NCI-H146 treated with DMSO at 0.1 percent for 48 hours (cell line): ENCODE data around the gene RNF183.
"Not testable (repeated sequence)": the region's sequence is repeated elsewhere in the genome, so short reads cannot be mapped to it uniquely, and the experiment has no call there.

Source experiments
- DNase-seq: peaks from one replicate; lab custom pipeline; 2025; ENCODE audit not compliant: unreplicated experiment; lab: John Stamatoyannopoulos, UW

RNF183 gene

GRCh38 chr9:113317777-113318176, 14.6 kb upstream of the RNF183 start:
- no peak for DNase-seq

DNA sequence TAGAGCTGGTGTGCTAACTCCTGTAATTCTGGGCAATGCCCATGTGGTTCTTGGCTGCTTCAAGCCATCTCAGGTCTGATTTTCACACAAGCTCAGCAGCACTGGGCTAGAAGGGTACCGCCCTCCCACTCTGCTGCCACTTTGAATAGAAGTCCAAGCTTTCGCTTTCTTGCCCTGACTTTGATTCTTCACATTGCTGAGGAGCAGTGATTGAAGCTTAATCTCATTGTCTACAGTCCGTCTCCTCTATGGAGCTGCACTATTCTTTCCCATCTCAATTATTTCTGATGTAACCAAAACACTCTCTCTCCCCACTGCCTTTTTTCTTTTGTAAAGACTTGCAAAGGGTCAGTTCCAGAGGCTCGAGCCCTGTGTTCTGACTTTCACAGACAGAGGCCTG, 12.9 kb upstream of the RNF183 start:
- no peak for DNase-seq

- DNase-seq = no peak
Measured at GRCh38 chr9:113315231-113315630, 12.1 kb upstream of the RNF183 start.

DNA sequence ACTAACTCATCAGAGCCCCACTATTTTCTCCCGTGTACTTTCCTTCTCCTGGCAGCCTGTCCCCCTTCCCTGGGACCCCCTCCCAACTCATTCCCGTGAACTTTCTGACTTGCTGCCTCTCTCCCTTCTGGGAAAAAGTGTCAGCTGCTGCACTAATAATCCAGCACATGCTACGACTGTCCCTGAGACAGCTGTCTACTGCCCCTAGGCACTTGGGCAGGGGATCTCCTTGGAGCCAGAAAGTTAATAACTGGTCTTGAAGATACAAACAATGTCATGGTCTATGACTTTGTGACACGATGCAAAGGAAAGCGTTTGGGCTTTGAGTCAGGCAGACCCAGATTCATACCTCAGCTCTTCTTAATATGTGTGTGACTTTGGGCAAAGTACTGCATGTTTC, 10.1 kb upstream of the RNF183 start:
- no peak for DNase-seq

DNA sequence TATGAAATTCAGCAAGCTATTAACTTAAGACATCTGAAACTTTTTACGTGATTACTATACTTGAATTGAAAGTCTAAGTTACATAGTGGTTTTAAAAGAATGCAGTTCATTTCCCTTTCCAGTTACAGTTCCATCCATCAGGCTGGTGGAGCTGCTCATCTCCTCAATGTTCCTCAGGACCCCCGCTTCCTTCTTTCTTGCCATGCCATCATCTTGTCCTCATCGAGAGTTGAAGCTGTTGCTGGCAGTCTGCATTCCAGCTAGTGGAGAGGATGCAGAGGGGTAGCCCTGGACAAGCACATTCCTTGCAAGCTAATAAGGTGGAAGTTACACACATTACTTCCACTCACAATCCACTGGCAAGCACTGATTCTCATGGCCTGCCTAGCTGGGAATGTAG, 8.8 kb upstream of the RNF183 start:
- no peak for DNase-seq

DNA sequence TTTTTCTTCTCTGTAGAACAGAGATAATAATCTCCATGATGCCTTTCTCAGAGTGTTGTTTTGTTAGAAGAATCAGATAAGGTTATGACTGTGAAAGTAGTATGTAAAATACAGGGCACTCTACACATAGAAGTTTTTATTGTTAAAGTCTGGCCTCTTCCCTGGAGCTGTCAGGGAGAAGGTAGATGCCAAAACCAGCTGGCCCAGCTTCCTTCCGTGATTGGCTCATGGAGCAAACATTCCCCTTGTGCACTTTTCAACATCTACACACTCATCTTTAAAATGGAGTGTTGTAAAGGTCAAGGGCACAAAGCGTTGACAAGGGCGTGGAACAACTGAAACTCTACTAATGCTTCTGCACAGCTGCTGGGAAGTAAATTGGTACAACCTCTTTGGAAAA, 7.4 kb upstream of the RNF183 start:
- no peak for DNase-seq

- DNase-seq = no peak
Measured at GRCh38 chr9:113309204-113309813, 6.1 kb upstream of the RNF183 start.

GRCh38 chr9:113307396-113307975, 4.3 kb upstream of the RNF183 start:
- DNase-seq = no peak

DNA sequence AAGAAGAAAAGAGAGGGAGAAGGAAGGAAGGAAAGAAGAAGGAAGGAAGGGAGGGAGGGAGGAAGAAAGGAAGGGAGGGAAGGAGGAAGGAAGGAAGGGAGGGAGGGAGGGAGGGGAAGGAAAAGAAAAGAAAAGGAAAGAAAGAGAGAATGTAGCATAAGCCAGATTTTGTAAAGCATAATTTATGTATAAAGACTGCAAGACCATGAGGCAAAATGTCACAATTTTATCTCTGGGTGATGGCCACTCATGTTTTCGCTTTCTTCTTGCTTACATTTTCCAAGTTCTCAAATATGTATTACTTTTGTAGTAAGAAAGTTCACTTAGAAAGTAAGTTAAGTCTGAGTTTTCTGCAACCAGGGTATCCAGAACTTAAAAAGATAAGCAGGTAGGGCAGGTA, 3.4 kb upstream of the RNF183 start:
- no peak for DNase-seq

GRCh38 chr9:113301548-113301947, 1.6 kb downstream of the RNF183 start:
- no peak for DNase-seq

DNA sequence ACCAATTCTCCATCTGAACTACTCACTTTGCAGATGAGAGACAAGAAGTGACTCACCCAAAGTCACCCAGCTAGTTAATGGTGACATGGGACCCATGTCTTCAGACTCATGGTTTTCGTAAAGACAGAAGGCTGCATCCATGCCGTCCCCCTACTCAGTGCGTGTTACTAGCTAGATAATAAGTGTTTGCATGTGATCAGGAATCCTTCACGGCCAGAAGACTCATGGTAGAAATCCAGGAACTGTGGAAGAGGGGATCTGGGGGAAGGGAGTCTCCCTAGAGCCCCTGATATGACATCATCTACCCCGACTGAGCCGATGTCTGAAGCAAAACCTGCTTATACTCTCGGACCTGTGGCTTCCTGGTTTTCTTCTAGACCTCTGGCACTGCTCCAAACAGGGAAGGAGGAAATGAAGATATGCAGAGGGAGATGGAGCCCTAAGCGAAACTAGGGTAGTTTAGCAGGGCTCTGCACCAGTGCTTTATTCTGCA, 3.3 kb downstream of the RNF183 start:
- DNase-seq = peak; percentile 24

DNA sequence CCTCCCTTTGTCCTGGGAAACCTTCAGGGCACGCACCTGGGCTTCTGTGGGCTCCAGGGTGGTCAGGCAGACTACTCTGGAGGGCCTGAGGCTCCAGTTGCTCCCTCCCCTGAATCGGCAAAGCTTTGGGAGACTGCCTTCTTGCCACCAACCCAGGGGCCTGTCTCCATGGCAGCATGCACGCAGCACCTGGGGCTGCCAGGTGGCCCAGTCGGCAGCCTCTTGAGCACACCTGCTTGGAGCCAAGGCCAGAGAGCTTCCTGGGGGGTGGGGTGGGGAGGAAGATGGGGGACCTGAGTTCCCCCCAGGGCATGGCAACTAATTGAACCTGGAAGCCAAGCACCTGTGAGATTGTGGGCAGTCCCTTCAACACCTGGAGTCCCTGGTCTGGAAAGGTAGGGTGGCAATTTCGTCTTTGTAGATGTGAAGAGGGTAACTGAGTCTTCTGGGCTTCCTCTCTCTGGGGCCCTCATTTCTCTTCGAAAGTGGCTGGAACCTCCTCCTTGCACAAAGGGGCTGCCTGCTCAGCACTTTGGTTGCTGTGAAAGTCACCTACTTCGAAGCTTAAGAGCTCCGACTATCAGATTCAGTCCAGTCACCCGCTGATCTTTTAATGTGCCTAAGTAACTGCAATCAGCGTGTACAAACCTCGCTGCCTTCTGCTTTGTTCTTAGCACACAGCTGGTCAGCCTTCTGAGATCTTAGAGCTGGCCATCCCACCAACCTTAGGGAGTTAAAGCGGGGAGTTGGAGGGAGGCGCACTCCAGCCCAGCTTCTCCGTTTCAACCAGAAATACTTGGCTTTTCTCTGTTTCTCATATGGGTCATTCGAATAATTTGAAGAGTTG, 4.0 kb downstream of the RNF183 start:
- DNase-seq = peak; percentile 84

DNA sequence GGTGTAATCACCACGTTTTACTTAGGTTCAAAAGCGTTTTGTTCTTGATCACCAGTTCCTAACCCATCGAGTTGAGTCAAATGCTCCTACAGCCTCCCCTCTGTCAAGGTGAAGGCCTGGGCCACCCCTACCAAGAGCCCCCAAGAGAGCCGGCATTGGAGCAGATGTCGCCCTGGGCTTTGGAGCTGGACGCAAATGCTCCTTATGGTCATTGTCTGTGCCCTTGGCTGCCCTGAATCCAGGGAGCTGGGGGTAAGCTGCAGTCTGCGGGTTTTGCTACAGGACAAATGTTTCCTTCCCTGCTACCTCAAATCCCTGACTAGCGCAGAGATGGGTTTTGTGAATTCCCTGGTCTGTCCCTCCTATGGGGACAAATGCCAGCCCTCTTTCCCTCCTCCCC, 4.9 kb downstream of the RNF183 start:
- DNase-seq = no peak

GRCh38 chr9:113296796-113297558, 6.2 kb downstream of the RNF183 start:
- no peak for DNase-seq

GRCh38 chr9:113296247-113296646, 6.9 kb downstream of the RNF183 start:
- DNase-seq = not testable (repeated sequence)

DNA sequence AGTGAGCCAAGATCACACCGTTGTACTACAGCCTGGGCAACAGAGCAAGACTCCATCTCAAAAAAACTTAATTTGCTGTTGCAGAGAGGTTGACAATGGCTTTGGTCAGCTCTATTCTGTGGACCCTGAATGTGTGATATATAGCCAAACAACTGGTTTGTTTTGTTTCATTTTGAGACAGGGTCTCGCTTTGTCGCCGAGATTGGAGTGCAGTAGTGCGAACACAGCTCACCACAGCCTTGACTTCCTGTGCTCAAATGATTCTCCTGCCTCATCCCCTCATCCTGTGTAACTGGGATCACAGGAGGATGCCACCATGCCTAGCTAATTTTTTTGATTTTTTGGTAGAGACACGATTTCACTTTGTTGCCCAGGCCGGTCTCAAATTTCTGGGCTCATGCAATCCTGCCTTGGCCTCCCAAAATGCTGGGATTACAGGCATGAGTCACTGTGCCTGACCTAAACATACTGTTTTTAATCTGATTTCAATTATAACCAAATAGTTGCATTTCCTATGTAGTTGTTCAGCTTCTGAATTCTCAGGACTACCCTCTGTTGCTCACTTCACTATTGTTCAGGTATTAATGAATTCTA, 9.8 kb downstream of the RNF183 start:
- DNase-seq = no peak

DNA sequence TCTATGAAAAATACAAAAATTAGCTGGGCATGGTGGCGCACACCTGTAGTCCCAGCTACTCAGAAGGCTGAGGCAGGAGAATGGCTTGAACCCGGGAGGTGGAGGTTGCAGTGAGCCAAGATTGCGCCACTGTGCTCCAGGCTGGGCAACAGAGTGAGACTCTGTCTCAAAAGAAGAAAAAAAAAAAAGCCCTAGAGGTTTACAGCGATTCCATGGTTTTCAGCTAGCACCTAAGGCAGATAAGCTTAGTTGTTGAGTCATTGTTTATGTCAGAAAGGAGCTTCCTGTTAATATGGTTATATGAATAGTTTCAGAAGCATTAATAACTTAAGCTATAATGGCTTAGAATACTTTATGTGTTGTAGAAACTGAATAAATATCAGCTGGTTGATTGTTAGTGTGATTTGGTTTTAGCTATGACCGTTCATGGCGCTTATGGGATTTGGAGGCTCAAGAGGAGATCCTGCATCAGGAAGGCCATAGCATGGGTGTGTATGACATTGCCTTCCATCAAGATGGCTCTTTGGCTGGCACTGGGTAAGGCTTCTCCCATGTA, 13.0 kb downstream of the RNF183 start:
- DNase-seq = no peak

DNA sequence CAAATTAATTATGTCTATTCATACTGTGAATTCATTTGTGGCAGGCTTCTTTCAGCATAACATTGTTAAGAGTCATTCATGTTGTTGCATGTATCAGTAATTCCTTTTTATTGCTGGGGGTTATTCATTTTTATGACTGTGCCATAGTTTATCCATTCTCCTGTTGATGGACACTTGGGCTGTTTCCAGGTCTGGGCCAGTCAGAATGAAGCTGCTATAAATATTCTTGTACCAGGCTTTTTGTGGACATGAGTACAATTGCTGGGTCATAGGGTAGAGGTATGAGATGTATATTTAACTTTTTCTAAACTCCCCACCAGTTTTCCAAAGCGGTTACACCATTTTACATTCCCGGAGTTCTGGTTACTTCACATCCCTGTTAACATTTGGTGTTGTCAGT, 14.1 kb downstream of the RNF183 start:
- no peak for DNase-seq

DNA sequence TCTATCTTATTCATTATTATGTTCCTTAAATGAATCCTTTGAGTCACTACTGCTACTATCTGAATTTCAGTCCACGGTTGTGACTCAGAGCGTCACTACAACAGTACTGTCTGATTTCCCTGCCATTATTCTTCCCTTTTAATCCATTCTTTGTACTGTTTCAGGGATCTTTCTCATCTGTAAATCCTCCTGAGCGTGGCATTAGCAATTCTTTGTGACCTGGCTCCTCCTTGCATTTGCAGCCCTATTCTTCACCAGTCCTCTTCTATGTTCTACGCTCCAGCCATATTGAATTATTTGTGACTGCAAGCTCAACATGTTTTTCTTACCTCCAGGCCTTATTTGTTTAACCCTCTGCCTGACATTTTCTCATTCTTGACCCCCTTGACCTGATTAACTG, 21.8 kb downstream of the RNF183 start:
- no peak for DNase-seq

GRCh38 chr9:113278840-113279239, 24.3 kb downstream of the RNF183 start:
- no peak for DNase-seq
